Breast epithelium (tissue), 3 donors: Measurements from ENCODE around the gene PPP2R2D.

Source experiments
- CTCF ChIP-seq, 3 donors: fragments of 450-650 bp; IDR thresholded peaks; one replicate each; pipeline ENCODE4 v1.5.1; 2016 to 2017; ENCODE audit warnings: antibody characterized with exemption in 3 of 3, mild to moderate bottlenecking in 3 of 3, moderate library complexity in 3 of 3
- POLR2AphosphoS5 ChIP-seq, 3 donors: sonication (generic); formaldehyde crosslinking; IDR thresholded peaks; one replicate each; pipeline ENCODE4 v1.6.1; 2017; ENCODE audit warnings: antibody characterized with exemption in 3 of 3

GRCh38 chr10:131853610-131853964 is 47.2 kb upstream of the PPP2R2D start:
- TF ChIP-seq POLR2AphosphoS5 (IDR thresholded peaks at IDR 0.05) (no peak), CTCF (IDR thresholded peaks at IDR 0.05) (no peak)
